RKO (cell line): ENCODE measurements around the gene CEACAM18.
"Not testable (repeated sequence)": the region's sequence is repeated elsewhere in the genome, so short reads cannot be mapped to it uniquely, and the experiment has no call there.

ENCODE experiments used
- DNase-seq: peaks from one replicate; pipeline ENCODE4 v3.0.0-alpha.2; 2016; ENCODE audit warnings: low spot score

The CEACAM18 gene

DNA sequence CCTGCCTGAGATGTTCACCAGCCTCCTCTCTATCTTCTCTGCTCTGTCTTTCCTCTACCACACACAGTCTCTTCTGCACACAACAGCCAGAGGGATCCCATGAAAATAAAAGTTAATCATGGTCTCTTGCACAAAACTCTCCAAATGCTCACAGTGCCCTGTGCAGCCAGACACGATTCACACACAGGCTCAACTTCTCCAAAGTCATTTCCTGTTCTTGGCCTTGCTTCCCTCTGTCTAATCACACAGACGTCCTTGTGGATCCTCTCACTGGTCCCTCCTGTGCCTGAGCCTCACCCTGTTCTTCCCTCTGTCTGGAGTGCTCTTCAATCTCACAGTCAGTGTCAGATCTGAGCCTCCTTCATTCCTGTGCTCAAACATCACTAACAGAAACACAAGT is 15.4 kb downstream of the CEACAM18 start:
- no peak for DNase-seq

DNA sequence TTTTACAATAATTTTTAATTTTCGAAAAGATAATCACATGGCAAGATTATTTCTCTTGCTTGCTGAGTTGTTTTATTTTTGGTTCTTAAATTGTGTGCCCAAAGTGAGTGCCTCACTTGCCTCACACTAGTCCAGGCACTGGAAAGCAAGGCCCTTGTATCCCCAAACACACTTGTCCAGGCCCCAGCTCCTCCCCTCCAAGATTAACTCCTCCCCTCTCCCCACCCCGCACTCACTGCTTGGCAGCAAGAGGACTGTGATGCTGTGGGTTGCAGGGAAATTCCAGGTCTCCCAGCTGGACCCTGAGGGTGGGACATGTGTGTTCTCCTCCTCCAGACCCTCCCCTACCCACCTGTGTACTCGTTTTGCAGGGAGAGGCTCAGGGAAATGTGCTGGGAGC is 19.3 kb downstream of the CEACAM18 start:
- DNase-seq, result no peak

DNA sequence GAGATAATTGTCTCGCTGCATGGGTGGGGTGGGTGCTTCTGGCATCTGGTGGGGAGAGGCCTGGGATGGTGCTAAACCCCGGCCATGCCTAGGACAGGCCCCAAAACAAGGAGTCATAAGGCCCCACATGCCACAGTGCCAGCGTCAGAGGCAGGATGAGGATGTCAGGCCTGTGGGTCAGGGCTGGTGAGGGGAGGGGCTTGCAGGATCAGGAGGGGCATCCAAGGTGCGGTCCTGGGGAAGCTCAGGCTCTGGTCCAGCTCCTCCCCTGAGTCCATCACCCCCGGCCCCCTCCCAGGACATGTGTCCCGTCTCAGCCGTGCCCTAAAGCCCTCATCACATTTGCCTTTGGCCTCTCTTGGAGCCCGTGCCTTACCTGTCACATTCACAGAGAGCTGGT is 22.6 kb downstream of the CEACAM18 start:
- not testable (repeated sequence) for DNase-seq

DNA sequence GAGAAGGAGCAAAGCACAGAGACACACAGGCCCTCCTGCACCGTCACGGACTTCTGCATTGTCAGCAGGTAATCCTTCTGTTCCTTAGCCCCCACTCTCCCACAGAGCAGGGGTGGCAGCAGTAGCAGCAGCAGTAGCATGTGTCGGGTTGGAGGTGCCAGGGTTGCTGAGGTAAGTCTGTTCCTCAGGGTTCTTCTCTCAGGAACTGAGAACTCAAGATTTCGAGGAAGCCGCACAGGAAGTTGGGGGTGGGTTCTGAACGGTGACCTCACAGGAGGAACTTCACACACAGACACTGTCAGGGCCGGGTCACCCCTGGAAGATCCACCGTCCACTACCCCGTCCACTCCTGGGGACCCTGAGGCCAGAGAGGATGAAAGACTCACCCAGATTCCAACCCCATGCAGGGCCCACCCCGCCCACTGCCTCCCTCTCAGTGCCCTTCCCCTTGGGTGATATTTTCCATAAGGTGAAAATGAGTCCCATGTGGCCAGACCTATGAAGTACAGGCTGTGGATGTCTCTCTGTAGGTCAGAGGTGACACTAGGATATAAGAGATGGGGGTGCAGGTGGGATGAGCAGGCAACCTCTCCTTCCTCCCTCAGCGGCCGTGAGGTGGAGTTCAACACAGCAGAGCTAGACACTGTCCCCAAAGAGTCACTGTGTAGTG is 23.4 kb downstream of the CEACAM18 start, which contains the start of gene SIGLEC12:
TSS of gene SIGLEC12 (minus strand) at position 207 of the 670 bp plus-strand sequence. CDS start at position 140, 67 bp downstream.
- no peak for DNase-seq

DNA sequence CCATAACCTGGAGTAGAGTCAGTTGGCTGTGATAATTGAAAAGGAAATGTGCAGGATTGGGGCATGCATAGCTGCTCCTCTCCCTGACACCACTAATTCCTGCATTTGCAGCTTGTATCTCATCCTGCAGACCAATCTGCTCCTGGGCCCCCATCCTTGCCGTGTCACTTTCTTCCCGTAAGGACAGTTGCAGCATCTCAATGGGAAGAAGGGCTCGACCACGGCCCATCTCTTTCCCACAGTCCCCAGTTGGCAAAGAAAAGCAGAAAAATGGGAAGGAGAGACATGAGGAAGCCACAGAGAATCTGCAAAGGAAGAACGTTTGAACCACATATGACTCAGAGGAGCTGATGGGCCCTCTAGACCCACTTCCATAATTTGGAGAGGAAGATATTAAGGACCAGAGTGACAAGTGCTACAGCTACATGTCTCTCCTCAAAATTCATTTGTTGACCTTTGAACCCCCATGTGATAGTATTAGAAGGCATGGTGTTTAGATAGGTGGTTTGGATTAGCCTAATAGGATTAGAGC is 25.0 kb downstream of the CEACAM18 start:
- no peak for DNase-seq

DNA sequence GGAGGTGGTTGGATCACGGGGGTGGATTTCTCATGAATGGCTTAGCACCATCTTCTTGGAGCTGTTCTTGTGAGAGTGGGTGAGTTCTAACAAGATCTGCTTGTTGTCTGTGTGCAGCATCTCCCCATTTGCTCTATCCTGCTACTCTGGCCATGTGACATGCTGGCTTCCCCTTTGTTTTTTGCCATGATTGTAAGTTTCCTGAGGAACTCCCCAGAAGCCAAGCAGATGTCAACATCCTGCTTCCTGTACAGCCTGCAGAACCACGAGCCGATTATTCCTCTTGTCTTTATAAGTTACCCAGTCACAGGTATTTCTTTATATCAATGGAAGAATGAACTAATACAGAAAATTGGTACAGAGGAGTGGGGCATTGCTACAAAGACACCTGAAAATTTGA is 25.6 kb downstream of the CEACAM18 start:
- DNase-seq, result no peak

DNA sequence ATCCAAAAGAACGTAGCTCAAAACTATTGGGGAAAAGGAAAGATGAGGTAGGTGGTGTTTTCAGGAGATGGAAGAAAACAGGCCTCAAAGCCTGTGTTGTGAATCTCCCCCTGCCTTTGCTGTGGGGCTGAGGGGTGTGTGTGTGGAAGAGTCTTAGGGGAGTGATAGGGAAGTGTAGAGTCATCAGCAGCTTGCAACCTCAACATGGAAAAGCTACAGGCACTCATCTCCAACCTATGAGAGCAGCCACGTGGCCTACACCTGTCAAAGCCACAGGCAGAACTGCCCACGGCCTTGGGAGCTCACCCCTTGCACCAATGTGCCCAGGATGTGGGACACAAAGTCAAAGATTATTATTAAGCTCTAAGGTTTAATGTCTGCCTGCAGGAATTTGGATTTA is 27.6 kb downstream of the CEACAM18 start:
- DNase-seq, result no peak

DNA sequence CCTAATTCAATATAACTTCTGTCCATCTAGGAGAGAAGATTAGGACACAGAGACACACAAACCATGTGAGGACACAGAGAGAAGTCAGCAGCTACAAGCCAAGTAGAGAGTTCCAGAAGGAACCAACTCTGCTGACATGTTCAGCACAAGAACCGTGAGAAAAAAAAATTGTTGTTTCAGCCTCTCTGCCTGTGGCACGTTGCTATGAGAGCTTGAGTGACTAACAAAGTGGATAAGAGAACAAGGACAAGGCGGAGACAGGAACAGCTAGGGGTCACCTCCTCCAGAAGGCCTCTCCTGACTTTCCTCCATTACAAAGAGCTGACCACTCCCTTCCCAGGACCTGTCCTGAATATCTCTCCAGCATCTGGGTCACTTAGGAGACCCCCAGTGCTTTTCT is 28.9 kb downstream of the CEACAM18 start:
- DNase-seq, result no peak

DNA sequence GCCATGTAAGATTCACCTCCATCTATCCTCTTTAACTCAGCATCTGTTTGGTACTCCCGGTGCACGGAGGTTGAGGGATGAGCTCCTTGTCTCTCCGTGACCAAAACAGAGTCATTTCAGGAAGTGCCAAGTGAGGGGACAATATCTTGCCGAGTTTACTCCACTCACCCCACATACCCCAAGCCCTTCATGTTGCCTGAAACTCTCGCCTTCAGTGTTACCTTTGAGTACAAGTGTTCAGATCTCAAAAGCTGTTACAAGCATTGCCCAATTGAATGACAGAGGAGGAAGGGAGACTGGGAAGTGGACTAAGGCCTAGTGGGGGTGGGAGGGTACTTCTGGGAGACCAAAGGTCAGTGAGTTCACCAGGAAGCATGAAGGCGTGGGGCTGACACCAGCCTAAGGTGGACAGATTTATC is 29.3 kb downstream of the CEACAM18 start:
- DNase-seq, result no peak

DNA sequence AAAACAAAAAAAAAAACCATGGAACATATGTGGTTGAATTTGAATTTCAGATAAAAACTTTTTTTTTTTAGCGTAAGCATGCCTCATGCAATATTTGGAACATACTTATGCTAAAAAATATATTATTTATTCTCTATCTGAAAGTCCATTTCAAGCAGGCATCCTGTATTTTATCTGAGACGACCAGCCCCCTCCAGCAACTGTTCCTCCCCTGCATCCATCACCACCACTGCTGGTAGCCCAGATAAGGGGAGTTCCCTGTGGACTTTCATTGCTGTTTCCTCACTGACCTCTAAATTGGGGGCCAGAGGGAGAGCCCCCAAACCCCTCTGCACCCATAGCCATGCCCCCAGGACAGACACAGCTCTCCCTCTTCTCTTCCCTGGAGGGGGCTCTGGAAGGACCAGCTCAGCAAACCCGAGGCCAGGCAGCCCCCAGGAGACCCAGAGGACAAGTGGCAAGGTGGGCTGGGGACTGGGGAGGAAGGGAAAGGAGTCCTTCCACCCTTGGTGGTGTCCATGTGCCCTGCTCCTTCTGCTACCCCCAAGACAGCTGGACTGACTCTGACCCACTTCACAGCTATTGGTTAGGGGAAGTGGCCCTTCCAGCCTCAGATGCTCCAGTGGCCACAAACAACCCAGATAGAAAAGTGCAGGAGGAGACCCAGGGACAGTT is 29.9 kb downstream of the CEACAM18 start:
- no peak for DNase-seq

DNA sequence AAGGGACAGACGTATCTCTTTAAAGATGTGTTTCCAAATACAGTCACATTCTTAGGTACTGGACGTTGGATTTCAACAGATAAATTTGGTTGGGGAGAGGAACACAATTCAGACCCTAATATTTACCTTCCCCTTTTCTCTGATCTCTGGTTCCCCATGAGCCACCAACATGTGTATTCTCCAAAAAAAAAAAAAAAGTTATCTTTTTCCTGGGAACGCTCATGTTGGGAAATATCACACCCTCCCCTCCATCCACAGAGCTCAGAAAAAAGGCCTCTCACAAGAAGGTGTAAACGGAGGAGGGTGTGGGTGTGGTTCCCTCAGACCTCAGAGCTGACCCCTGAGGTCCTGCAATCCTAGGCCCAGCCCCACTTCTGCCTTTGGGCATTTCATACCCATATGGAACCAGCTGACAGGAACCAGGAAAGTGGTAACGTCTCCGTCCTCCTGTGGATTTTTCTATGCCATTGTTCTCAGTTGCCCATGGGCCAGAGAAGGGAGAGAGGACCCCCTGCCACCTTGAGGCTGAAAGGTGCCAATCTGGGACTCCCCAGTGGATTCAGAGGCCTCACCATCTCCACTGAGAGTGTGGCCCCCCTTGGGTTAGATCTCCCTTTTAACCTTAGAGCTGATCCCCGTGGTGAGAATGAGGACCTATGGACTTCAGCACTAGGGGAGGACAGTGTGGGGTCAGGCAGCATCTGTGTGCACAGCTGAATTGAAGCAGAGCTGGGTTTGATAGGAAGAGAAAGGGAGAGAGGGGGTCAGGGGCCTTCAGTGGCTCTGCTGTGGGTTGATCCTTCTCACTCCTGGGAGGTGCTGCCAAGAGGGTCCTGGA is 31.7 kb downstream of the CEACAM18 start:
- DNase-seq, result no peak

DNA sequence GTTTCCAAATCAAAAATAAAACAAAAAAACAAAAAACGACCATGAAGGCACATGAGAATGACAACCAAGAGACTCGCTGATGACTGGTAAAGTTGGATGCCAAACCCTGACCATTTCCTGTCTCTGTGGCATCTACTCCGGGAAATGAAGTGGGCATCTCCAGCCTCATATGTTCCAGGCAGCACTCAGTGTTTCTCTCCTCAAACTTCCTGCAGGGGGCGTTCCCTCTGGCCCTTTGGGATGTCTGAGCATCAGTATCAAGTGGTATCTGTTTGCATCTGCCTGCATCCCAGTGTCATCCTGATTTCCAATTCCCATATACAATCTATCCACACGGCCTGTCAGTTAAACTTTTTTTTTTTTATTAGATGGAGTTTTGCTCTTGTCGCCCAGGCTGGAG is 33.0 kb downstream of the CEACAM18 start:
- peak; percentile 8 for DNase-seq

DNA sequence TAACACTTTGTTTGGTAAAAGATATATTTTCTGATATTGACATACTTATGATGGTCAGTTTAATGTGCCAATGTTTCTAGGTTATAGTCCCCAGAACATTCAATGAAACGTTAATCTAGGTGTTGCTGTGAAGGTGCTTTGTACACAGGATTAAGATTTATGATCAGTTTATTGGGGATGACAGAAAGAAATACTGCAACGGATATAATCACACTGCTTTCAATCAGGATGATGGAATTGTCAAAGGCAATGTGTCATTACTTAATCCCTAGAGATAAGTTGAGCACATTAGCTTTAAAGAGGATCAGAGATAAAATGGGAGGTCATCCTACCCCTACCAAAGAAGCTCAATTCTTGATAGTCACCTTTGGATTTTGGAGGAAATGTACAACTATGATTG is 35.6 kb downstream of the CEACAM18 start:
- DNase-seq, result no peak

DNA sequence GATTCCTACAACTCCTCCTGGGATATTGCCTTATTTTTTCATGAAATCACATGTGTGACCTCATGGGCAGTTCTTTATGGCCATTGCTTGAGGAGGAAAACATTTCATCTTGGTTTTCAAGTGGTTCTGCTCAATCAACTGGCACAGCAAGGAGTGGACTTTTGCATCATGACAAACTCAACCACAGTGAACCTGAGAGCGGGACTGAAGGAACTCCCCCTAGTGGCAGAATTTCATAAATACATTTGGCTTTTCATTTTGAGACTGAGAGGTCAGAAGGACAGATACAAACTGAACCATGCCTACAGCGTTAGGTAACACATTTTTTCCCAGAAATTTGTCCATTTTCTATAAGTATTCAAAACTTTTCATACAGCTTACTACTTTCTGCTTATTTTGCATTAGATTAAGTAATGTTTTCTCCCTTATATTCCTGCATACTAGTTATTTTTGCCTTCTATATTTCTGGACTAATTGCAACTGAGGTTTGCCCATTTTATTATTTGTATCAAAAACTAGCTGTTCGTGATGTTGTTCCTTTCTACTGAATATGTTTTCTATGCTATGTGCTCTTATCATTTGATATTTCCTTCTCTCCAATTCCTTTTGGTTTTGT is 36.6 kb downstream of the CEACAM18 start:
- DNase-seq, result peak; percentile 67

DNA sequence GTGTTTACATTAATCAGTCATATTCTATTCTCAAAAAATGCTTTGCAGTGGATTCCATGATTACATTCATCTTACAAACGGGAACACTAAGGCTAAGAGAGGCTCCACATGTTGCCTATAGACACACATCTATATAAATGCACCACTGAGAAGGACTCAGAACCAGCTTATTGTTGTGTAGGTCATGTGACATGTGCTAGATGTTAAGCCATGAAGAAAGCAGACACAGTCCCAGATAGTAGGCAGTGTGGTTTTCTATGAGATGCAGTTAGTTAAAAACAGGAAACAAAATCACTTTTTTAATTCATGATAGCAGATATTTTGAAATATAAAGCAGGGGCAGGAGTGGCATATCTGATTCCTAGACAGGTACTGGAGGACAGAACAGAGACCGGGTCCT is 42.4 kb downstream of the CEACAM18 start:
- no peak for DNase-seq

DNA sequence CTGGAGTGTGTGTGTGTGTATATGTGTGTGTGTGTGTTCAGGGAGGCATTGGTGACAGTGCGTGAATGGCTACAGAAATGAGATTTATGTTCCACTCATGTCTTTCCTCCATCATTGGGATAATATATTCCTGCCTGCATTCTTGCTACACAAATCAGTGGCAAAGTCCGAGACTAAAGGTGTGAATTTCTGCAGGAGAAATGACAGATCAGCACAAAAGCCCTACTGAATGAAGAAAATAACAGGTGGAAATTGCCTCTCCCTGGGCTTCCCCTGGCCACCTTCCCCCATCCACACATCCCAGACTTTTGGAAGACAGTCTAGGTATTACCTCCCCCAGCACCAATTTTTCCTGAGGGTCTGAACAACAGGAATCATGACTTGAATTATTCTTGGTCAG is 43.0 kb downstream of the CEACAM18 start:
- DNase-seq, result no peak

DNA sequence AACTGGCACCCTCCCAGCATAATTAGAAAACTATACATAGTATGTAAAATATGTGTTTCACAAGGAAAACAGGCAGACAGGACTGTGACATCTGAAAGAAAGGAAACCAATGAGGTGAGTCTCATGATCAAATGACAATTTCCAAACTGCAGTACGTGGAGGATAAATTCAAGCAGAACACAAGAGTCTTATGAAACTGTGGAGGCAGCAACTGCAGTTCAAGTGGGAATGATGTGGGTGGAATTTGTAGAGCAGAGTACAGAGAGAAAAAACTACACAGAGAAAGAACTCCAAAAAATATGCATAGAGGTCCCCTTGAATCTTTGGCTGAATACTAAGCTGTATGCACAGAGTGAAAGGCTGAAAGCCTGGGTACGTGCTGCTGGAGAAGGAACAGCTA is 43.4 kb downstream of the CEACAM18 start:
- no peak for DNase-seq

DNA sequence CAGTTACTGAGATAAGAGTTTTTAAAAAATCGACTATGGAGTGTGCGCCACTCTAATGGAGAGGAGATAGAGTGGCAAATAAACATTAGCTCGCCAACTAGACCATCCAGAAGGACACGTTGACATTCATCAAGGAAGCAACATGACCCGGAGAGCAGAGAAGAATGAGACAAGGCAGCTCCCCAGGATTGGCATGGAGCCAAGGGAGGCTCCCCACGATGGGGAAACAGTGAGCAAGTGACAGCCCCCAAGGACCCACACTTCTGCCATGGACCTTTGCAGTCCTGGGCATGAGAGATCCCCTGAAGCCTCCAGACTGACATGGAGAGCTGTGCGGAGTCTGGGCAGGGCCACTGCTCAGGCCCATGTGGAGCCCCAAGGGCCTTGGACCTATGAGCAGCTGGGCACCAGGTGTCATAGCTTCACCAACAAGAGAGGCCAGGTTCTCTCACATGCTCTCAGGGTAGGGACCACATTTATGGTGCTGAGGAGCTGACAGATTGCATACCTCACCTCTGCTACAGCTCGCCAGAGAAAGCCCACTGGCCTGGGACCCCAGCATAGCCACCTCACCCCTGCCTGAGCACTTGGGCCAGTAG is 46.4 kb downstream of the CEACAM18 start:
- DNase-seq, result no peak

DNA sequence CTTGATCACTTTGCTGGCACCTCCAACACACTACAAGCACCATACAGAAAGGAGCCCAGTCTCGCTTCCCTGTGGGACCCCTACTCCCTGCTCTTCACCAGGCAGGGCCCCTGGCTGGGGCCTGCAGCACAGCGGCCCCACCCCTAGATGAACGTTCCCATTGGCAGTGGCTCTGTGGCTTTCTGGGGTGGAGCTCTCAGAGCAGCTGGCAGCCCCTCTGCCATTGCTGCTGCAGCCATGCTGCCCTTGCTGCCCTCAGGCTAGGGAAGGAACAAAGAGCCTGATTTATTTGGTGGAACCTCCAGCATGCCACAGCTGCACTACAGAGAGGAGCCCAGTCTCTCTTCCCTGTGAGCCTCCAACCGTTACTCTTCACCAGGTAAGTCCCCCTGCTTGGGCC is 47.3 kb downstream of the CEACAM18 start:
- no peak for DNase-seq

DNA sequence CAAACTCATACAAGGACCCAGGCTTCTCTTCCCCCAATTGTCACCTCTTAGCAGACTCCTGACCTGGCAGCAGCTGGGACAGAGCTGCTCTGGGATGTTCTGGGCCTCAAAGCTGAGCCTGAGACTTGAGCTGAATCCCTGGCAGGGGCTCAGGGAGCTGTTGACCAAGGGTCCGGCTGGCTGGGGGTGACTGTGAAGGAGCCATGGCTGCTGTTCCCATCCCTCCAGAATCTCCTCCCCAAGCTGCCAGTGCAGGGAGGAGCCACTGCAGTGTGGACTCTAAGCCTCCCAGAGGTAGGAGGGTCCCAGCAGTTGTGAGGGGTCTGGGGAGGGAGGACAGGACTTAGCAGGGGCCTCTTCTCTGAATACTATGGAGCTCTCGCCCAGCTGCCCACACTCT is 51.0 kb downstream of the CEACAM18 start:
- DNase-seq, result no peak

DNA sequence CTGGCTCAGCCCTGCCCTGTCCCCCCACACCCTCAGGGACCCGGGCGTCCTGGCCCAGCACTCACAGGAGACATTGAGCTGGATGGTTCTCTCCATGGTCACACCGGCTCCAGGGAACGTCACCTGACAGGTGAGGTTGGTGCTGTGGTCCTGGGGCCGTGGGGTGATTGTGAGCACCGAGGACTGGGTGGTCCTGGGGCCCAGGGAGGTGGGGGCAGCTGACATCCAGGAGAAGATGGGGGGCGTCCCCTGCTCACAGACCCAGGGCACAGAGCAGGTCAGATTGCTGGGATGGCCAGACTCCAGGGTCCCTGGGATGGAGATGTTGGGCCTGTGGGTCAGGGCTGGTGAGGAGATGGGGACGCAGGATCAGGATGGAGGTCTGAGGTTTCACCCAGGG is 52.3 kb downstream of the CEACAM18 start:
- no peak for DNase-seq
